ENCODE data around the gene CASZ1. TPM values are rescaled to one million over a fixed set of nuclear protein-coding genes. Genes with fewer than 3 reads are reported as not detected.

Gene CASZ1
- total RNA-seq, 1 experiment from 2014 or later = 3.9 TPM

DNA sequence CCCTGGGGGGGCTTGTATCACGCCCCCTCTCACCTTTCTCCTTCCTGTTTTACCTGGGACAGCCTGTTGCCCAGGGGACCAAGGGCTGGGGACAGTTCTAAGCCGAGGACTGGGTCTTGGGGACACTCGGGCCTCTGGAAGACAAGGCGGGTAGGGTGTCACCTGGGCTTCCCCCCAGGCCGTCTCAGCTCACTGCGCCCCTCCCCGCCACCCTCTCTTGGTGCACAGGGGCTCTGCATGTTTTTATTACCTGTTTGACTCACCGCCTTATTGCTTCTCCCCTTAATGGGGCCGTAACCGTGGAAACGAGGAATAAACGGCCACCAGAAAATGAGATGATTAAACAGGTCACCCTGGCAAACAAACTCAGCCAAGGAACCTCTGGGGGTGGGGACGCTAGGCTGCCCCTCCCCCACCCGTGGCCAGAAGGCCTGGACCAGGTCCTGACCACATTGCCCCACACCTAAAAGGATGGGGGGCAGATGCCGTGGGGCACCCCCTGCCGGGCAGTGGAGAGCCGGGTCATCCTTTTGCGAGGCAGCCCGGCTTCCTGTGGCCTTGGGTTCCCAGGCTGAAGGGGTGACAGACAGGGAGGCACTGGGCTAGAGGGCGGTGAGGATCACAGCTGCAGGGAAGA, 109.9 kb downstream of the CASZ1 start:
- TF ChIP-seq, protein P1, sequence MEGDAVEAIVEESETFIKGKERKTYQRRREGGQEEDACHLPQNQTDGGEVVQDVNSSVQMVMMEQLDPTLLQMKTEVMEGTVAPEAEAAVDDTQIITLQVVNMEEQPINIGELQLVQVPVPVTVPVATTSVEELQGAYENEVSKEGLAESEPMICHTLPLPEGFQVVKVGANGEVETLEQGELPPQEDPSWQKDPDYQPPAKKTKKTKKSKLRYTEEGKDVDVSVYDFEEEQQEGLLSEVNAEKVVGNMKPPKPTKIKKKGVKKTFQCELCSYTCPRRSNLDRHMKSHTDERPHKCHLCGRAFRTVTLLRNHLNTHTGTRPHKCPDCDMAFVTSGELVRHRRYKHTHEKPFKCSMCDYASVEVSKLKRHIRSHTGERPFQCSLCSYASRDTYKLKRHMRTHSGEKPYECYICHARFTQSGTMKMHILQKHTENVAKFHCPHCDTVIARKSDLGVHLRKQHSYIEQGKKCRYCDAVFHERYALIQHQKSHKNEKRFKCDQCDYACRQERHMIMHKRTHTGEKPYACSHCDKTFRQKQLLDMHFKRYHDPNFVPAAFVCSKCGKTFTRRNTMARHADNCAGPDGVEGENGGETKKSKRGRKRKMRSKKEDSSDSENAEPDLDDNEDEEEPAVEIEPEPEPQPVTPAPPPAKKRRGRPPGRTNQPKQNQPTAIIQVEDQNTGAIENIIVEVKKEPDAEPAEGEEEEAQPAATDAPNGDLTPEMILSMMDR (conservative IDR thresholded peaks at IDR 0.05) = no peak
- H3K4me1 Mint-ChIP-seq = peaks cover 31 to 40% of the 10 kb centered on the region in 2 experiments
- no peak overlapping the region for H2BK120ac ChIP-seq (ENCODE audit: low read depth, low read length, poor library complexity, severe bottlenecking)

More for the DNA sequence above, 109.9 kb downstream of the CASZ1 start:
- Mint-ChIP-seq H3K4me3 (no peak overlapping the region), H3K27me3 (ENCODE audit: low read depth) (peaks cover 2% of the 10 kb centered on the region; the same call in 1 of the 2 replicates), H3K9me3 (no peaks in the 10 kb centered on the region; a peak in 1 of 5 replicates), H3K27ac (peak overlapping the region in 1 of 3 experiments; percentile 37; a peak in 1 of 7 replicates), H3K36me3 (ENCODE audit: insufficient read depth in 1 of 3, low read depth in 3 of 3) (no peaks in the 10 kb centered on the region)
- Histone ChIP-seq H2AK5ac (ENCODE audit: insufficient read length, low read length) (no peak overlapping the region), H3K18ac (ENCODE audit: insufficient read length, low read depth, low read length) (no peak overlapping the region), H2BK15ac (ENCODE audit: low read depth, low read length) (no peak overlapping the region), H3K4me2 (ENCODE audit: insufficient read depth, insufficient read length, low read length) (no peak overlapping the region), H3K14ac (ENCODE audit: insufficient read depth, low read length) (peak overlapping the region; percentile 31; the same call in 1 of the 2 replicates), H3K23ac (ENCODE audit: insufficient read length, low read depth, low read length) (no peak overlapping the region), H2BK5ac (ENCODE audit: insufficient read length, low read length) (no peak overlapping the region), H3K23me2 (ENCODE audit: insufficient read length, low read depth, low read length, poor library complexity, severe bottlenecking) (no peaks in the 10 kb centered on the region), H4K5ac (ENCODE audit: insufficient read length, low read depth, low read length) (no peak overlapping the region), H3K27me3 (ENCODE audit: insufficient read depth, low read length) (no peaks in the 10 kb centered on the region), H3K27ac (ENCODE audit: insufficient read length, low read depth, low read length) (no peak overlapping the region), H4K20me1 (ENCODE audit: control insufficient read depth, insufficient read depth, insufficient read length) (no peaks in the 10 kb centered on the region), H3K79me2 (ENCODE audit: insufficient read depth, low read length) (no peaks in the 10 kb centered on the region), H3K56ac (ENCODE audit: insufficient read length, low read depth, low read length) (no peak overlapping the region), H3K4me1 (ENCODE audit: insufficient read depth, low read length) (0 out of 2 replicates have a peak, but pooled peaks cover 4% of the 10 kb centered on the region), H3T11ph (ENCODE audit: low read length) (no peak overlapping the region), H2BK12ac (ENCODE audit: insufficient read length, low read depth, low read length) (no peak overlapping the region), H2AFZ (ENCODE audit: low read length) (no peak overlapping the region), H2BK20ac (ENCODE audit: low read depth, low read length, poor library complexity, severe bottlenecking) (no peak overlapping the region), H3K79me1 (ENCODE audit: insufficient read depth, low read depth, low read length, poor library complexity, severe bottlenecking) (no peaks in the 10 kb centered on the region), H3K9me3 (ENCODE audit: control insufficient read depth, low read depth, low read length) (no peaks in the 10 kb centered on the region), H4K8ac (replicated peaks; ENCODE audit: insufficient read length, low read depth, low read length) (no peak overlapping the region), H3K9ac (ENCODE audit: extremely low read depth, insufficient read length, low read length) (no peak overlapping the region), H4K91ac (ENCODE audit: insufficient read length, low read depth, low read length) (no peak overlapping the region), H3K4ac (ENCODE audit: low read depth, low read length) (no peak overlapping the region)
- WGBS (ENCODE audit: extremely low coverage, insufficient read length, low lambda C conversion rate) = no CpG with 5 or more reads among the region's 20 CpGs
- no peak for DNase-seq

All from H9 (cell line).